ENCODE results near the gene NAA25.
A peak's percentile ranks its signal among the peaks of the same experiment; 100 is the strongest.
"Not testable (repeated sequence)": the region's sequence is repeated elsewhere in the genome, so short reads cannot be mapped to it uniquely, and the experiment has no call there.

NAA25 gene

DNA sequence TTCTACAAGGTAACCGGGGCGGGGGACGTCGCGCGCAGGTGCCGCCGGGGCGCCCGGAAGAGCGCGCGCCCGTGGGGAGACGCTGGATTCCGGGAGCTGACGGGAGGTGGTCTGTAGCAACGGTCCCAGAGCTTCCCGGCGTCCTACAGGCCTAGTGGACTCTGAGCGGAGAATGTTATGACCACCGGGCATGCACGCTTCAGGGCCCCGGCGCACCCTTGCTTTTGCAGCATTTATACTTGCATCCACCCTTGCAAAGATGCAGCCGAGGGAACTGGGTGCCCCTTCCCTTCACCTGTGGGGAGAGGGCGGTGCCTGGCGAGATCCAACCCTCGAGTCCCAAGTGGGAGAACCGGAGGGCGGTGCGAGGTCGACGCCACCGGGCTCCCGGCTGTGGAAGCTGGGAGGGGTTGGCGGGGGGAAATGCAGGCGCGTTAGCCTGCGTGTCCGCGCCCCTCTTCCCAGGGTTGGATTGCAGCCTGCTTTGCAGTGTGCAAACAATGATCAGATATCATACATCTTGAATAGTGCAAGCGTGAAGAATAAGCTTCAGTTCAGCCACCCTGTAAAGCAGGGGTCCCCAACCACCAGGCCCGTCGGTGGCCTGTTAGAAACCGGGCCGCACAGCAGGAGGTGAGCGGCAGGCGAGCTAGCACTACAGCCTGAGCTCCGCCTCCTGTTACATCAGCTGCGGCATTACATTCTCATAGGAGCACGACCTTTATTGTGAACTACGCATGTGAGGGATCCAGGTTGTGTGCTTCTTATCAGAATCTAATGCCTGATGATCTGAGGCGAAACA is 94.8 kb downstream of the NAA25 start:
- DNase-seq (ENCODE audit: low read depth) = peak; percentile 62
- peak overlapping the region; percentile 85 for H3K4me3 ChIP-seq (ENCODE audit: low read length)
- TF ChIP-seq, protein P1, sequence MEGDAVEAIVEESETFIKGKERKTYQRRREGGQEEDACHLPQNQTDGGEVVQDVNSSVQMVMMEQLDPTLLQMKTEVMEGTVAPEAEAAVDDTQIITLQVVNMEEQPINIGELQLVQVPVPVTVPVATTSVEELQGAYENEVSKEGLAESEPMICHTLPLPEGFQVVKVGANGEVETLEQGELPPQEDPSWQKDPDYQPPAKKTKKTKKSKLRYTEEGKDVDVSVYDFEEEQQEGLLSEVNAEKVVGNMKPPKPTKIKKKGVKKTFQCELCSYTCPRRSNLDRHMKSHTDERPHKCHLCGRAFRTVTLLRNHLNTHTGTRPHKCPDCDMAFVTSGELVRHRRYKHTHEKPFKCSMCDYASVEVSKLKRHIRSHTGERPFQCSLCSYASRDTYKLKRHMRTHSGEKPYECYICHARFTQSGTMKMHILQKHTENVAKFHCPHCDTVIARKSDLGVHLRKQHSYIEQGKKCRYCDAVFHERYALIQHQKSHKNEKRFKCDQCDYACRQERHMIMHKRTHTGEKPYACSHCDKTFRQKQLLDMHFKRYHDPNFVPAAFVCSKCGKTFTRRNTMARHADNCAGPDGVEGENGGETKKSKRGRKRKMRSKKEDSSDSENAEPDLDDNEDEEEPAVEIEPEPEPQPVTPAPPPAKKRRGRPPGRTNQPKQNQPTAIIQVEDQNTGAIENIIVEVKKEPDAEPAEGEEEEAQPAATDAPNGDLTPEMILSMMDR (conservative IDR thresholded peaks at IDR 0.05; ENCODE audit: low read depth, low read length) = no peak

DNA sequence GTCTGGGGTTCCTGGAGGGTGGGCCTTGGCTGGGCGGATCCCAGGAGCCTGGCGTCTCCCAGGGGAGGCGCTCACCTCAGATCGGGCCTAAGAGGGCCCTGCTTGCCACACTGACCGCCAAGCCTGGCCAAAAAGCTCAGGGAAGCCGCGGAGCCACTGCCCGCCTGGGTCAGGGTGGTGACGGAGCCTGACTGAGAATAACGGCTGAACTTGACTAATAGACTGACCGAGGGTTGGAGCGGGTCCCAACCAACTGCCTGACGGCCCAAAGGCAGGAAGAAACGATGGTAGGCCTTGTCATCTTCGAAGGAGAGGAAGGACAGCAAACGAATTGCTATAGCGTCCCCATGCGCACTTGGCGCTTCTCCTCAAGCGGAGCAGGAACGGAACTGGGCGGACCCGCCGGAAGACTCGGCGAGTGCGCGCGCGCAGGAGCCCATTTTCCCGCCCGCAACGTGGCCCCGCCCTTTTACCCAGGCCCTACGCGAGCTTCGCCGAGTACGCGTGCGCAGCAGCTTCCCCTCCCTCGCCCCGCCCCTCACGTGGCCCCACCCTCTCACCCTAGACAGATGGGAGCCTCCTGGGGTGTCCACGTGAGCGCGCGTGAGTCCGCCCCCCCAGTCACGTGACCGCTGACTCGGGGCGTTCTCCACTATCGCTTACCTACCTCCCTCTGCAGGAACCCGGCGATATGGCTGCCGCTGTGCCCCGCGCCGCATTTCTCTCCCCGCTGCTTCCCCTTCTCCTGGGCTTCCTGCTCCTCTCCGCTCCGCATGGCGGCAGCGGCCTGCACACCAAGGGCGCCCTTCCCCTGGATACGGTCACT is 95.6 kb downstream of the NAA25 start, which contains the start of the genes ERP29 and TMEM116:
Gene ERP29, plus strand, starts transcription at position 652 of the 826 bp plus-strand sequence. Its CDS starts 40 bp downstream, at position 692.
Gene TMEM116, minus strand, starts transcription at position 391 of the 826 bp plus-strand sequence. CDS start 7,895 bp downstream, outside the sequence.
- TF ChIP-seq, protein P1 (conservative IDR thresholded peaks at IDR 0.05; ENCODE audit: low read depth, low read length) = peak; percentile 32
- peak within 1 kb of the TSS; percentile 85 for H3K4me3 ChIP-seq (ENCODE audit: low read length)
- peak; percentile 91 for DNase-seq (ENCODE audit: low read depth)

DNA sequence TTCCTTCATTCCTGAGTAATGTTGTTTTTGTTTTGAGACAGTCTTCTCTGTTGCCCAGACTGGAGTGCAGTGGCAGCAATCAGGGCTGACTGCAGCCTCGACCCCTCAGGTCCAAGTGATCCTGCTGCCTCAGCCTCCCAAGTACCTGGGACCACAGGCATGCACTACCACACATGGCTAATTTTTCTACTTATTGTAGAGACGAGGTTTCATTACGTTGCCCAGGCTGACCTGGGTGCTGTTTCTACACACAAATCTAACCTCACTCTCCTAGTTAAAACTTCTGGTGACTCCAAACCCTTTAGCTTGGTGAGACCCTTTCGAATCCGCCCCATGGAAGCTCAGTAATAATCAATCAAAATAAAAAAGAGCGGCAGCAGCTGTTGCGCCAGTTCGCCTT is 96.9 kb downstream of the NAA25 start:
- TF ChIP-seq, protein P1 (conservative IDR thresholded peaks at IDR 0.05; ENCODE audit: low read depth, low read length) = no peak
- no peak overlapping the region for H3K4me3 ChIP-seq (ENCODE audit: low read length)
- no peak for DNase-seq (ENCODE audit: low read depth)

DNA sequence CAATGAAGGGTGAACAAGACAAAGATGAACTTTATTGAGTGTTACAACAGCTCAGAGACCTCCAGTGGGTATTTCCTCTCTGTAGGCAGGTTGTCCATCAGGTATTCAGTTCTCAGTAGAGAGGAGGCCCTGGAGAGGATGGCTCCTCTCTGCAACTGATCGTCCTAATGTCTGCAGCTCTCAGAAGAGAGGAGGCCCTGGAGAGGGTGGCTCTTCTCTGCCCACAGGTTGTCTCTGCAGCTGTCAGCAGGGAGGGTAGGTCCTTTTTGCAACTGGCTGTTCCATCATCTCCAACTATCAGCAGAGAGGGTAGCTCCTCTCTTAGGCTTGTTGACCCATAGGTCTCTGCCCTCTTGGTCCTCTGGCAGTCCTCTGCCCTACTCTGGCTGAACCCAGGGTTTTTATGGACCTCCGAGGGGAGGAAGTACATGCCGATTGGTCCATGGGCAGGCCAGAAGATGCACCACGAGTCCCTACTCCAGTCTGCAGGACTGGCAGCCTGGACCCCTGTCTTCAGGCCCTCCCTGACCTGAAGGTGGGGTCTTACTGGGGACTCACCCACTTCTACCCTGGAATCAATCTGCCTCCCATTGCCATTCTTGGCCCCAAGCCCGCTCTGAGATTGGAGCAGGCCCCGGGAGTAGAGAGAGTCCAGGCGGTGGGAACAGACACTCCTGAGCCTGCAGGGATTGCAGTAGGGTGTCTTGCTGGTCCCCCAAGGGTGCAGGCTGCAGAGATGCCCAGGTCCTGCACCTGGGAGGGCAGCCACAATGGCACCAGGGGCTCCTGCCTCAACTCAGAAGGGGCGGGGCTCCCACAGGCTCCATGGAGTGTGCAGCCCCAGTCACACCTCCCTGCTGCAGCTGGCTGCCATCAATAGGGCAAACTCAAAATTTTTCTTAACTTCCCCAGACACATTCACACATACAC is 97.9 kb downstream of the NAA25 start:
- DNase-seq (ENCODE audit: low read depth) = no peak
- TF ChIP-seq, protein P1 (conservative IDR thresholded peaks at IDR 0.05; ENCODE audit: low read depth, low read length) = no peak
- no peak overlapping the region for H3K4me3 ChIP-seq (ENCODE audit: low read length)

DNA sequence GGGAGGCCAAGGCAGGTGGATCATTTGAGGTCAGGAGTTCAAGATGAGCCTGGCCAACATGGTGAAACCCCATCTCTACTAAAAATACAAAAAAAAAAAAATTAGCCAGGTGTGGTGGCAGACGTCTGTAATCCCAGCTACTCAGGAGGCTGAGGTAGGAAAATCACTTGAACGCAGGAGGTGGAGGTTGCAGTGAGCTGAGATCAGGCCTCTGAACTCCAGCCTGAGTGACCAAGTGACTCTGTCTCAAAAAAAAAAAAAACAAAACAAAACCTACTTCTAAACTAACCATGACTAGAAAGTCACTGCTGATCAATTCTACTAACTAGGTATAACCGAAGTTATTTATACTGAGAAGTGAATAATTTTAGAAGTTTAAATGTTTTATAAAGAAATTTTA is 99.0 kb downstream of the NAA25 start:
- not testable (repeated sequence) for DNase-seq (ENCODE audit: low read depth)

DNA sequence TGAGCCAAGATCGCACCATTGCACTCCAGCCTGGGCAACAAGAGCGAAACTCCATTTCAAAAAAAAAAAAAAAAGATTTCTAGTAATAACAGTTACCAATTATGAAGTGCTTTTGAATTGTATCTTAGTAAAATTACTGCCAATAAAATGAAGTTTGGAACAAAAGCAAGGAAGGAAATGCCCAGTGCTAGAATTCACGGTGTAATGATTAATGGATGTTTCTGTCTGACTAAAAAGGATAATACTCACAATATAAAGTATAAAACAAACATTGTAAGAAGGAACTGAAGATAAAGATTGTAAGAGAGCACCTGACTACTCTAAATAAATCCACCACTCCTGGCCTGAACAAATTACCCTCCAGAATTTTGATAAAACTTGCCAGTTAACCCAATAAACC is 99.7 kb downstream of the NAA25 start:
- no peak for DNase-seq (ENCODE audit: low read depth)
- H3K4me3 ChIP-seq (ENCODE audit: low read length) = no peak overlapping the region
- TF ChIP-seq, protein P1 (conservative IDR thresholded peaks at IDR 0.05; ENCODE audit: low read depth, low read length) = no peak

More for the DNA sequence above, 99.0 kb downstream of the NAA25 start:
- not testable (repeated sequence) for H3K4me3 ChIP-seq (ENCODE audit: low read length)

Data from retinal pigment epithelial cell (primary cell).